Measurements from ENCODE around the gene NCMAP.
"Not testable (repeated sequence)": the region's sequence is repeated elsewhere in the genome, so short reads cannot be mapped to it uniquely, and the experiment has no call there.

The NCMAP gene, protein sequence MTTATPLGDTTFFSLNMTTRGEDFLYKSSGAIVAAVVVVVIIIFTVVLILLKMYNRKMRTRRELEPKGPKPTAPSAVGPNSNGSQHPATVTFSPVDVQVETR

GRCh38 chr1:24555591-24556413, at the start of gene NCMAP:
Gene NCMAP, plus strand, starts transcription at chr1:24556087. Its CDS starts 39,344 bp downstream, at chr1:24595431.
- no peak for DNase-seq

- DNase-seq, result no peak
These were observed 49.1 kb upstream of the NCMAP start for GRCh38 chr1:24506691-24507381.

DNA sequence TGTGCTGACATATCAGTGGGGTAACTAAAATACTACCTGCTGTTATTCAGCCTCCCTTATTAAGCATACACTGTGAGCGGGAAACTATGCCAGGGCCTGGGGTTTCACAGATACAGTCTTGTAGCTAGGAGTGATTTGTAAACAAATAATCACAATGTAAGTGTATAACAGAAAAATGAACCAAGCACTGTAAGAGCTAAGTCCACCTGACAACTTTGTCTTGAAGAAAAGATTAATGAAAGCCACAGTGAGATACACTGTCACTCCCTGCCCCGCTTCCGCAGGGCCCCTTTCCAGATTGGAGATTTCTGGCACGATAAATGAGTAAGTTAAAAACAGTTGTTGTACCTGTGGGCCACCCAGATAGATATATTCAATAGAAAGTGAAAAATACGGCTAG, 48.5 kb upstream of the NCMAP start:
- no peak for DNase-seq

DNA sequence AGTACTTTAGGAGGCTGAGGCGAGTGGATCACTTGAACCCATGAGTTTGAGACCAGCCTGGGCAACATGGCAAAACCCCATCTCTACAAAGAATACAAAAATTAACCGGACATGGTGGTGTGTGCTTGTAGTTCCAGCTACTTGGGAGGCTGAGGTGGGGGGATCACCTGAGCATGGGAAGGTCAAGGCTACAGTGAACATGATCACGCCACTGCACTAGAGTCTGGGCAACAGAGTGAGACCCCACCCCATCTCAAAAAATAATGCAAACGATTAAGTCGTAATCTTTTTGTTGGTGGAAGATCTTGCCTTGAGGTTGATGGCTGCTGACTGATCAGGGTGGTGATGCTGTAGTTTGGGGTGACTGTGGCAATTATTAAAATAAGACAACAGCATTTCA, 47.0 kb upstream of the NCMAP start:
- no peak for DNase-seq

DNA sequence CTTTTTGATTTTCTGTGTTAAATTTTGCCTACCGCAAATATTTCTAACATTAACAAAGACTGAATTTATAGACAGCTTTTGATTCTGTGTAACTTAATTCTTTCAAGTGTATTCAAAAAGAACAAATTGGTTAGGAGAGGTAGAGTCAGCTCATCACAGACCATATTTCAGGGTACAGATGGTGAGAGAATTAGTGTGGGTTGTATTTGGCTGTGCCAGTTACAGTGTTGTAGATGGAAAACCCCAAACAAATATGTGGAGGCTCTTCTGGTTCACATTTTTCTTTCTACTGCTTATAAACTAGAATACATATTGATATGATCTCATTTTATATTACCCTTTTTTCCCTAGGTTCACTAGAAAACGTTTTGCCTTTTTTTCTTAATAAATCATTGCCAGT, 42.2 kb upstream of the NCMAP start:
- no peak for DNase-seq

GRCh38 chr1:24514946-24515345, 40.9 kb upstream of the NCMAP start:
- no peak for DNase-seq

- not testable (repeated sequence) for DNase-seq
These were observed 40.1 kb upstream of the NCMAP start for GRCh38 chr1:24515671-24516209.

DNA sequence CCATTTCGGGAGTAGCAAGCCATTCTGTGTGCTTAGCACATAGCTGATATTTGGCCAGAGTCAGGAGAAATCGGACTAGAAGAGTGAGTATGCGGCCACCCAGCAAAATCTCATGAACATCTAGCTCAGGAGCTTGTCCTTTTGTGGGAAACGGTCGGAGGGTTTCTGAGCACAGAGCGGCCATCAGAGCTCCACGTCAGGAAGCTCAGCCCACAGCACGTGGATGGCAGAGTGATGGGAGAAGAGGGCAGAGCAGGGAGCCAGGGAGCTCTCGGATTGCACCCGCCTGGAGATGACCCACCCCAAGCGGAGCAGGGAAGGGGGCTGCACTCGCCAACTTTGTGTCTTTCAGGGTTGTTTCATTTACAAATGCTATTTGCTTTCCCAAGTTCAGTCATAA, 39.4 kb upstream of the NCMAP start:
- no peak for DNase-seq

DNA sequence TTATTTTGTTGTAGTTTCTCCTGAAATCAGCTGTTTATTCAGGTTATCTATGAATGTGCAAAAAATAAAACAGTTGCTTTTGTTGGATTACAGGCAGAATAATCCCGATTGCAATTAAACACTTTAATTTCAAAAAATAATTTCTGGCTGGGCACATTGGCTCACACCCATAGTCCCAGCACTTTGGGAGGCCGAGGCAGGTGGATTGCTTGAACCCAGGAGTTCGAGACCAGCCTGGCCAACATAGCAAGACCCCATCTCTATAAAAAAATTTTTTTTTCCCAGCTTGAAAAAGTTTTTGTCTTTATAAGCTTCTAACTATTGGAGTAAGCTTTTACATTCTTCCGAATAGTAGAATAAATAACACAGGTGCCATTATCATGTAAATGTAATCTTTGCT, 38.0 kb upstream of the NCMAP start:
- DNase-seq, result no peak

DNA sequence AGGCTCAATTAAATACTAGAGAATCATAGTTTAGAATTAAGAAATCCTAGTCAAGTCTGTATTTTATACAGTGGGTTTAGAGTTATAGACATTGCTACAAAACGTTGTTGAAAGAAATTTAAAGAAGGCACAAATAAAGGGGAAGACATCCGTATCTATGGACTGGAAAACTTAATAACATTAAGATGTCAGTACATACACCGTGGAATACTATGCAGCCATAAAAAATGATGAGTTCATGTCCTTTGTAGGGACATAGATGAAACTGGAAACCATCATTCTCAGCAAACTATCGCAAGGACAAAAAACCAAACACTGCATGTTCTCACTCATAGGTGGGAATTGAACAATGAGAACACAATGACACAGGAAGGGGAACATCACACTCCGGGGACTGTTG, 35.6 kb upstream of the NCMAP start:
- DNase-seq, result not testable (repeated sequence)

DNA sequence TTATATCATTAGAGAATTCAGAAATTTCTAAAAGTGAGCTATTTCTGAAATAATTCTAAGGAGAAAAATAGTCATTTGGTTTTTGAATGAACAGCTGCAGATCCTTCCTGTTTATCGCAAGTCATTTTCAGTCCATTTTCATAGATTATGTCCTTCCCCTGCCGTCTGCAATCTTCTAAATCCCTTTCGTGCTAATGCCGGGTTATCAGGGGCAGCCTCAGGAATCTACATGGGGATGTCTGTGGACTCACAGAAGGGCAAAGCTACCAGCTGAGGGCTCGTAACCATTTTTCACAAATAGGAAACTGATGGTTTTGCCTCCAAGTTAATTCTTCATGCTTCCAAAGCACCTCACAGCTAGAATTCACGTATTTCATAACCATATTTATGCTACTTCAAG, 30.3 kb upstream of the NCMAP start:
- DNase-seq, result no peak

GRCh38 chr1:24526045-24526444, 29.8 kb upstream of the NCMAP start:
- DNase-seq, result no peak

DNA sequence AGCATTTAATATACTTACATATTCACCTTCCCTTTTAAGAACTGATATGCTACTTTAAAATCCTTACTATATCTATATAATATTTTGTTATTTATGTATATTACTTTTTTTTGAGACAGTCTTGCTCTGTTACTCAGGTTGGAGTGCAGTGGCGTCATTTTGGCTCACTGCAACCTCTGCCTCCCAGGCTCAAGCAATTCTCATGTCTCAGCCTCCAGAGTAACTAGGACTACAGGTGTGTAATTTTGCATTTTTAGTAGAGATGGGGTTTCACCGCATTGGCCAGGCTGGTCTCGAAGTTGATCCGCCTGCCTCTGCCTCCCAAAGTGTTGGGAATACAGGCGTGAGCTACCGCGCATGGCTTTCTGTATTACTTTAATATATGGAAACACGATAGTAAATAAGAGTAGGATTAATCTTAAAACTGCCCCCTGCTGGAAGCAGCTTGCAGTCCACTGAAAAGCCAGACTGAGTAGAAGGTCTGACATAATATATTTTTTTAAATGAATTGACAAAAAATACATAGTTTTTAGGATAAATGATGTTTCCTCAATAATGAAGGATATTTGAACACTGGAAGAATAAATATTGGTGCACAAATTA, 28.8 kb upstream of the NCMAP start:
- DNase-seq, result peak; percentile 44 to 55

DNA sequence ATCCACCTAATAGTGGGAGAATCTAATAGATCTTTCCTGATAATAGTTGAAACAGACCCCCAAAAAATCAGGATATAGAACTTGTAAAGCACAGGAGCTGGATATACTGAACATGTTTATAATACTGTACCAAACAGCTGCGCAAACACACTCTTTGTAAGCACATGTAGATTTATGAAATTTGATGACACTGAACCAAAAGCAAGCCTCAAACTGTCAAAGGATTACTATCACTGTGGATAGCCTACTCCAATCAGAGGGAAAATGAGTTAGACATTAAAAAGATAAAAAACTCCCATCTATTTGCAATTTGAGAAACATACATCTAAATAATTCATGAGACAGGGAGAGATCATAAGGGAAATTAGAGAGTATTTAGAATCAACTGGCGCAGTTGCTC, 27.1 kb upstream of the NCMAP start:
- no peak for DNase-seq

GRCh38 chr1:24529292-24529691, 26.6 kb upstream of the NCMAP start:
- DNase-seq, result not testable (repeated sequence)

DNA sequence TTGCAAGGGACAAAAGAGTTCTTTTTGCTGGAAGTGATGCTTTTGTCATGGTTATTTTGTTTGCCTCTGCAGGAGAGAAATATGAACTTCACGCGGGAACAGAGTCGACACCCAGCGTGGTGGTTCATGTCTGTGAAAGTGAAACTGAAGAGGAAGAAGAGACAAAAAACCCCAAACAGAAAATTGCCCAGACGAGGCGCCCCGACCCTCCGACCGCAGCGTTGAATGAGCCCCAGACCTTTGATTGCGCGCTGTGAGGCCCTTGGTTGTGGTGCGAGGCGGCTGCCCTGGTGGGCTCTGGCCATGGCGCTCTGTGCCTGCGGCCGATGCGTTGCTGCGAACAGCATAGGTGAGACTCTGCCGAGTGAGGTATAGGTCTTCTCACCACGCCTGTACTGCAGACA, 20.9 kb upstream of the NCMAP start:
- peak in 1 of 2 experiments; percentile 9 for DNase-seq

- DNase-seq, result no peak
These were observed 20.1 kb upstream of the NCMAP start for GRCh38 chr1:24535778-24536177.

- DNase-seq, result peak; percentile 11 to 29
These were observed 19.5 kb upstream of the NCMAP start for GRCh38 chr1:24536391-24536840.

DNA sequence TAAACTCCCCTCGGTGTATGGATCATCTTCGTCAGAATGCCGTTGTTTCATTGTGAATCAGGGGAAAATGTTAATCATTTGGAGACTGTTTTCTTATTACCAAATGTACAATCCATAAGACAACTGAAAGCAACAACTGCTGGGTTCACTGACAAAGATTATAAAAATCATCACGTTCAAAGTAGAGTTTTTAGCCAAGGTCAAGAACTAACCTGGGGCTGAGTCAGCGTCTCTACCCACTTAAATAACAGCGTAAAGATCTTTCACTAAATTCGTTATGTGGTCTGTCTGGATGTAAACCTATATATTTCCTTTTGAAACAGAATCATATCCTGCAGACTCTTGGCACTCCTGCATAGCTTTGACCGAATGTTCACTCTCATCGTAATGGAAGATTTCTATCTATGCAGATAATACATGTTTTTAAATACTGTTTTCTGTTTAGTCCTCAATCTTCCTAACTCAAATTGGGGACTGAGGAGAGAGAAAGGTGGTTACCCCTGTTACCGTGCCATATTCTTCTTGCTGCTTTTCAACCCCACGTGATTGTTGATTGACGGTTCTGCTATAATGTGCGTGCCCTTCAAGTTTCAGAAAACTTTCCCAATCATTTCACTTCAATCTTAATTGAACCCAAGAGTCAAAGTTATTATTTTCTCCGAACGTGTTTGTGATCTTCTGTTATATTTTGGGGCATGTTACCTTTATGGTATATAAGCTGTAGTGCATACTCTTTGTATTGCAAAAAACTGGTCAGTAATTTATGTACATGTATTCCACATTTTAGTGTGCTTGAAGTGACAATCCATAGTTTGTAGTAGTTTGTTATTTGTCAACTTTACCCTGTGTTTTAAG, 15.6 kb upstream of the NCMAP start:
- DNase-seq, result no peak

DNA sequence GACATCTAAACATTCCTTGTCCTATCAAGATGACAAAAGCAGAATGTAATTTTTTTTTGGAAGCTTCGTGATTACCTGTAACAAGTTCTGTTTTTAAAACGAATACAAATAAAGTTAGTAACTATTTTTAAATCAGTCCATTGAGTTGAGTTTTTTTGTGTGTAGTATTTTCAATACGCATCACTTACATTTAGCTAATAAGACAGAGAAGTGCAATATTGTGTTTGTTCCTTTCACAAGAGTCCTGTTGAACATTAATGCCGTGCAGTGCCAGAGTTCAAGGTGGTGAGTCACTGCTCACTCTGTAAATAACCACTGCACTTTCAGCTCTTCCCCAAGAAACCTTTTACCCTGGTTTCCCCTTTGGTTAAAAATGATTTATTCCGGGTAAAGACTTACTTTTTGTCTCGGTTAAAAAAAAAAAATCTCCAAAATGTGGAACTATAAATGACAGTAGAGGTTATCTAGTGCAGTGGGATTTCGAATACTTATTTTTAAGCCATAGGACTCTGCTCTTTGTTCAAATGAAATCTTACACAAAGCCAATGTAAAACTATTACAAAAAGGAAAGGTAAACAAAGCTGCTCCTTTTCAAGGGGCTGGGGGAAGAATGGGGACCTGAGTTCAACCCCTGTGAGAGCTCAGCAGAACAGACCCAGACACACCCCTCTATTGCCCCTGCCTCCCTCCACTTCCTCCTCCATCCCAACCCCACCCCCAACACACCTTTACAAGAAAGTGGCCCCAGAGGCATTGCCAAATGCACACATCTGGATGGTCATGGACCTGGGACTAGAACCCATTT, 14.8 kb upstream of the NCMAP start:
- no peak for DNase-seq

DNA sequence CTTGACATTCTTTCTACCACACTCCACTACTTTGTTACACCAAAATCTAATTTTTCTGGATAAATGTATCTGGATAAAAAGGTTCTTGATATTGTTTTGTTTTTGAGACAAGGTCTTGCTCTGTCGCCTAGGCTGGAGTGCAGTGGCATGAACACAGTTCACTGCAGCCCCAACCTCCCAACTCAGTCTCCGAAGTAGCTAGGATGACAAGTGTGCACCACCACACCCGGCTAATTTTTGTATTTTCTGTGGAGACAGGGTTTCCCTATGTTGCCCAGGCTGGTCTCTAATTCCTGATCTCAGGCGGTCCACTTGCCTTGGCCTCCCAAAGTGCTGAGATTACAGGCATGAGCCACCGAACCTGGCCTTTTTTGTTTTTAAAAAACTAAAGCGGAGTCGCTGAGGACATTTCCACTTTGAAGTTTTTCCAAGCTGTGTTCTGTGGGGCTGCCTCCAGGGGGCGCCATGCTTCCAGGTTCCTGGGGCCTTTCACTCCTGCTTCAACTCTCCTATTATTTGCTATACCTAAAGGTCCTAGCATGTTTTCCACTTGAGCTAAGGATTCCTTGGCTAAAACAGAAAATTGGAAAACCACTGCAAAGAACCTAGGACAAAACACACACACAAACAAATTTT, 14.1 kb upstream of the NCMAP start:
- DNase-seq, result peak; percentile 7 to 32

Data from AML-193 (cell line).